Measurements from ENCODE around the gene ARX. TPM values are rescaled to one million over a fixed set of nuclear protein-coding genes. Genes with fewer than 3 reads are reported as not detected.

ARX gene
- total and polyA plus RNA-seq, 9 donors, result 21.8 to 152 (median 78.0) TPM

- no peak for TF ChIP-seq EP300 (IDR thresholded peaks at IDR 0.05)
- TF ChIP-seq, protein P1, sequence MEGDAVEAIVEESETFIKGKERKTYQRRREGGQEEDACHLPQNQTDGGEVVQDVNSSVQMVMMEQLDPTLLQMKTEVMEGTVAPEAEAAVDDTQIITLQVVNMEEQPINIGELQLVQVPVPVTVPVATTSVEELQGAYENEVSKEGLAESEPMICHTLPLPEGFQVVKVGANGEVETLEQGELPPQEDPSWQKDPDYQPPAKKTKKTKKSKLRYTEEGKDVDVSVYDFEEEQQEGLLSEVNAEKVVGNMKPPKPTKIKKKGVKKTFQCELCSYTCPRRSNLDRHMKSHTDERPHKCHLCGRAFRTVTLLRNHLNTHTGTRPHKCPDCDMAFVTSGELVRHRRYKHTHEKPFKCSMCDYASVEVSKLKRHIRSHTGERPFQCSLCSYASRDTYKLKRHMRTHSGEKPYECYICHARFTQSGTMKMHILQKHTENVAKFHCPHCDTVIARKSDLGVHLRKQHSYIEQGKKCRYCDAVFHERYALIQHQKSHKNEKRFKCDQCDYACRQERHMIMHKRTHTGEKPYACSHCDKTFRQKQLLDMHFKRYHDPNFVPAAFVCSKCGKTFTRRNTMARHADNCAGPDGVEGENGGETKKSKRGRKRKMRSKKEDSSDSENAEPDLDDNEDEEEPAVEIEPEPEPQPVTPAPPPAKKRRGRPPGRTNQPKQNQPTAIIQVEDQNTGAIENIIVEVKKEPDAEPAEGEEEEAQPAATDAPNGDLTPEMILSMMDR (IDR thresholded peaks at IDR 0.05), result no peak
- H3K27me3 ChIP-seq, result no peaks in the 10 kb centered on the region
- DNase-seq, result no peak
- H3K27ac ChIP-seq, result no peak overlapping the region
- WGBS, 3 donors, result 31 to 50% (median 36%) methylated on average over 1 of the region's 1 CpG
- H3K9me3 ChIP-seq, result no peaks in the 10 kb centered on the region
- intact Hi-C loops (cut with DNase I), result loop anchor here in 1 of 4 donors (5.0 kb wide), 1 partner anchor 118 kb away; no protein-coding TSS in a partner anchor
- no peak overlapping the region for H3K4me3 ChIP-seq
- H3K36me3 ChIP-seq, result no peaks in the 10 kb centered on the region
- H3K4me1 ChIP-seq (ENCODE audit: insufficient read depth), result no peaks in the 10 kb centered on the region
Measured at GRCh38 chrX:25023908-25024307, 8.1 kb upstream of the ARX start.

GRCh38 chrX:25022499-25023325 lies 6.9 kb upstream of the ARX start:
- intact Hi-C loops (cut with DNase I), result loop anchor here in 1 of 4 donors (5.0 kb wide), 1 partner anchor 120 kb away; no protein-coding TSS in a partner anchor

DNA sequence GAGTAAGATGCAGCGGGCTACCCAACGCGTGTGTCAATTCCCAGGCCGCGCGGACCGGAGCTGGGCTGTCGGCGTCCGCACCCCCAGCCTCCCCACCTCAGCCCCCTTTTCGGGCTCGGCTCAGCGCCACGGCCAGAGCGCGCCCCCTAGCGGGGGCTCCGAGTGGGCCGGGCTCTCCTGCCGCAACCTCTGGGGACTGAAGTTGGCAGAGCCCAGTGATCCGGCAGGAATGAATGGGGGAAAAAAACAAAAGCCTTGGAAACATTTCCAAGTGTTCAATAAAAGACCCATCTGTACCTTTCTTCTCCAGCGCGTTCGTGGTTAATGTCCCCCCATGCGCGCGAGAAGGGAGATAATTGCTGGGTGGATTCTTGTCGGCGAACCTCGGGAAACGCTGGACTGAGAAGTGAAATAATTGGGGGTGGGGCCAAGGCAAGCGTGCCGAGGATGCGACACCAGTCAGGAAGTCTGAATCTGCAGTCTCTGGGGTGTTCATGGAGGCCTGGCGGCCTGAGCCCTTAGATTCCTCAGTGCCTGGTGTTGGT lies 5.2 kb upstream of the ARX start:
- Histone ChIP-seq H3K4me3 (peak overlapping the region; percentile 22), H3K27me3 (no peaks in the 10 kb centered on the region), H3K27ac (no peak overlapping the region), H3K9me3 (no peaks in the 10 kb centered on the region), H3K36me3 (no peaks in the 10 kb centered on the region), H3K4me1 (ENCODE audit: insufficient read depth) (no peaks in the 10 kb centered on the region)
- TF ChIP-seq, protein P1 (IDR thresholded peaks at IDR 0.05), result peak; percentile 34 to 65 (median 52)
- TF ChIP-seq EP300 (IDR thresholded peaks at IDR 0.05), result no peak
- WGBS, 3 donors, result 15 to 21% (median 19%) methylated on average over 32 to 35 of the region's 35 CpGs
- DNase-seq, result peak; percentile 50 to 76 (median 66)
- intact Hi-C loops (cut with DNase I), result loop anchor here in 1 of 4 donors (5.0 kb wide), 1 partner anchor 121 kb away; no protein-coding TSS in a partner anchor

More at GRCh38 chrX:25022499-25023325, 6.9 kb upstream of the ARX start:
- 43 to 47% (median 43%) methylated on average over 55 to 59 of the region's 59 CpGs for WGBS, 3 donors
- no peaks in the 10 kb centered on the region for H3K9me3 ChIP-seq
- no peak overlapping the region for H3K4me3 ChIP-seq
- no peaks in the 10 kb centered on the region for H3K4me1 ChIP-seq (ENCODE audit: insufficient read depth)
- H3K27me3 ChIP-seq, result no peaks in the 10 kb centered on the region
- no peak for TF ChIP-seq POLR2A (IDR thresholded peaks at IDR 0.05)
- TF ChIP-seq, protein P1 (IDR thresholded peaks at IDR 0.05), result no peak
- no peak for TF ChIP-seq EP300 (IDR thresholded peaks at IDR 0.05)
- DNase-seq, result no peak
- H3K36me3 ChIP-seq, result no peaks in the 10 kb centered on the region
- no peak overlapping the region for H3K27ac ChIP-seq

GRCh38 chrX:25020391-25020904 lies 4.7 kb upstream of the ARX start:
- no peaks in the 10 kb centered on the region for H3K9me3 ChIP-seq
- no peaks in the 10 kb centered on the region for H3K36me3 ChIP-seq
- intact Hi-C loops (cut with DNase I), result loop anchor here in 1 of 4 donors (5.0 kb wide), 1 partner anchor 122 kb away; no protein-coding TSS in a partner anchor
- DNase-seq, result peak; percentile 39 to 47 (median 41)
- H3K27me3 ChIP-seq, result no peaks in the 10 kb centered on the region
- H3K4me3 ChIP-seq, result peak overlapping the region; percentile 22
- TF ChIP-seq POLR2A (IDR thresholded peaks at IDR 0.05) (no peak), EP300 (IDR thresholded peaks at IDR 0.05) (no peak)
- TF ChIP-seq, protein P1 (IDR thresholded peaks at IDR 0.05), result no peak
- WGBS, 3 donors, result 18 to 29% (median 24%) methylated on average over 27 of the region's 27 CpGs
- no peak overlapping the region for H3K27ac ChIP-seq
- no peaks in the 10 kb centered on the region for H3K4me1 ChIP-seq (ENCODE audit: insufficient read depth)

All from ovary (tissue), 9 donors.